DOHH2 (cell line): Measurements from ENCODE around the gene TYROBP.
"Not testable (repeated sequence)": the region's sequence is repeated elsewhere in the genome, so short reads cannot be mapped to it uniquely, and the experiment has no call there.

Experiments
- H3F3A ChIP-seq: fragments of 200-600 bp; sonication (generic), shearing (Covaris generic); 2 replicates; pipeline ENCODE4 v1.6.0; 2016; ENCODE audit warnings: antibody characterized with exemption, mild to moderate bottlenecking; ENCODE audit not compliant: control insufficient read depth, insufficient read depth
- H3K27ac ChIP-seq: fragments of 200-600 bp; sonication (generic); 2 replicates; pipeline ENCODE4 v1.5.1; 2014; ENCODE audit warnings: low read depth, mild to moderate bottlenecking, low read length, moderate library complexity
- H3K27me3 ChIP-seq: fragments of 200-600 bp; sonication (generic); 2 replicates; pipeline ENCODE4 v1.6.1; 2014; ENCODE audit warnings: mild to moderate bottlenecking, low read length, mixed read lengths; ENCODE audit not compliant: control insufficient read depth
- H3K36me3 ChIP-seq: fragments of 200-600 bp; sonication (generic); 2 replicates; pipeline ENCODE4 v1.6.1; 2014; ENCODE audit warnings: mild to moderate bottlenecking, low read length, moderate library complexity, mixed read lengths; ENCODE audit not compliant: control insufficient read depth
- H3K4me1 ChIP-seq: fragments of 200-600 bp; sonication (generic); 2 replicates; pipeline ENCODE4 v1.6.1; 2014; ENCODE audit warnings: mild to moderate bottlenecking, low read length, mixed read lengths; ENCODE audit not compliant: control insufficient read depth
- H3K4me2 ChIP-seq: fragments of 200-600 bp; sonication (generic); 2 replicates; pipeline ENCODE4 v1.6.0; 2014; ENCODE audit warnings: mild to moderate bottlenecking, low read length, moderate library complexity
- H3K4me3 ChIP-seq: fragments of 200-600 bp; sonication (generic); 2 replicates; pipeline ENCODE4 v1.5.1; 2014; ENCODE audit warnings: mild to moderate bottlenecking, low read length, mixed read lengths
- H3K79me2 ChIP-seq: fragments of 200-600 bp; sonication (generic); 2 replicates; pipeline ENCODE4 v1.6.1; 2014; ENCODE audit warnings: mild to moderate bottlenecking, low read length, mixed read lengths; ENCODE audit not compliant: control insufficient read depth
- H3K9me2 ChIP-seq: fragments of 200-600 bp; sonication (generic); replicated peaks from 2 replicates; pipeline ENCODE4 v1.6.1; 2014; ENCODE audit warnings: mild to moderate bottlenecking, low read length, mixed read lengths; ENCODE audit not compliant: control insufficient read depth
- H3K9me3 ChIP-seq: fragments of 200-600 bp; sonication (generic); 2 replicates; pipeline ENCODE4 v1.6.1; 2014; ENCODE audit warnings: antibody characterized with exemption, low read length, mixed read lengths; ENCODE audit not compliant: control insufficient read depth, insufficient read depth
- H4K20me1 ChIP-seq: fragments of 200-600 bp; sonication (generic); 2 replicates; pipeline ENCODE4 v1.6.0; 2014; ENCODE audit warnings: low read depth, mild to moderate bottlenecking, antibody characterized with exemption, low read length, moderate library complexity; ENCODE audit not compliant: control insufficient read depth, insufficient read depth
- CTCF ChIP-seq: fragments of 200-600 bp; sonication (generic); IDR thresholded peaks from one replicate; pipeline ENCODE4 v1.5.1; 2014; ENCODE audit warnings: antibody characterized with exemption, mild to moderate bottlenecking, low read depth, low read length; ENCODE audit not compliant: poor library complexity, severe bottlenecking
- EZH2phosphoT487 ChIP-seq: fragments of 200-600 bp; sonication (generic); IDR thresholded peaks from 2 replicates; pipeline ENCODE4 v1.6.1; 2017; ENCODE audit warnings: borderline replicate concordance, mild to moderate bottlenecking, antibody characterized with exemption, low read length, moderate library complexity, mixed read lengths

TYROBP gene

GRCh38 chr19:35908010-35908441, at the start of gene TYROBP:
TSS of gene TYROBP (minus strand) at chr19:35908295. CDS start at chr19:35908228, 67 bp downstream.
- Histone ChIP-seq H3K9me2 (no peaks in the 10 kb centered on the region), H3K27ac (peak within 1 kb of the TSS; percentile 78), H3K79me2 (peaks cover 1% of the 10 kb centered on the region), H3K27me3 (no peaks in the 10 kb centered on the region), H3K4me2 (peak within 1 kb of the TSS; percentile 94), H3K36me3 (no peaks in the 10 kb centered on the region), H3F3A (peaks cover 17% of the 10 kb centered on the region), H3K4me3 (peak within 1 kb of the TSS; percentile 69), H3K4me1 (peaks cover 66% of the 10 kb centered on the region), H4K20me1 (no peaks in the 10 kb centered on the region), H3K9me3 (no peaks in the 10 kb centered on the region)
- no peak for TF ChIP-seq CTCF
- no peak for TF ChIP-seq EZH2phosphoT487

- not testable (repeated sequence) for H3K4me3 ChIP-seq, H3K27me3 ChIP-seq, H3K9me2 ChIP-seq, H3K79me2 ChIP-seq, H3K36me3 ChIP-seq, H4K20me1 ChIP-seq, H3K4me2 ChIP-seq, H3K9me3 ChIP-seq, H3K27ac ChIP-seq, H3F3A ChIP-seq
- peaks cover 14% of the 10 kb centered on the region for H3K4me1 ChIP-seq
These were observed 49.3 kb upstream of the TYROBP start for GRCh38 chr19:35957411-35957810.

- Histone ChIP-seq H3K4me2 (no peak overlapping the region), H3K36me3 (no peaks in the 10 kb centered on the region), H3K79me2 (no peaks in the 10 kb centered on the region), H3K27ac (no peak overlapping the region), H3K9me2 (no peaks in the 10 kb centered on the region), H3K4me3 (no peak overlapping the region), H3K4me1 (peaks cover 14% of the 10 kb centered on the region), H3K27me3 (peaks cover 4% of the 10 kb centered on the region; the same call in 1 of the 2 replicates), H3F3A (no peaks in the 10 kb centered on the region), H4K20me1 (no peaks in the 10 kb centered on the region), H3K9me3 (peaks cover 6% of the 10 kb centered on the region; the same call in 1 of the 2 replicates)
- TF ChIP-seq CTCF, result no peak
- TF ChIP-seq EZH2phosphoT487, result no peak
These were observed 48.0 kb upstream of the TYROBP start for GRCh38 chr19:35955881-35956634.

GRCh38 chr19:35949131-35949530, 41.0 kb upstream of the TYROBP start:
- H4K20me1 ChIP-seq, result no peaks in the 10 kb centered on the region
- no peak overlapping the region for H3K4me3 ChIP-seq
- H3K27ac ChIP-seq, result no peak overlapping the region
- no peaks in the 10 kb centered on the region for H3K9me2 ChIP-seq
- no peak overlapping the region for H3K4me2 ChIP-seq
- no peaks in the 10 kb centered on the region for H3K36me3 ChIP-seq
- TF ChIP-seq CTCF (no peak), EZH2phosphoT487 (no peak)
- H3K27me3 ChIP-seq, result peaks cover 8% of the 10 kb centered on the region; the same call in 1 of the 2 replicates
- peaks cover 14% of the 10 kb centered on the region for H3K4me1 ChIP-seq
- H3K9me3 ChIP-seq, result no peaks in the 10 kb centered on the region
- no peaks in the 10 kb centered on the region for H3K79me2 ChIP-seq
- no peaks in the 10 kb centered on the region for H3F3A ChIP-seq
